Kidney capillary endothelial cell (primary cell): ENCODE measurements around the gene IFI35.
"Not testable (repeated sequence)": the region's sequence is repeated elsewhere in the genome, so short reads cannot be mapped to it uniquely, and the experiment has no call there.

ENCODE experiments used
- DNase-seq: peaks from one replicate; pipeline ENCODE4 v3.0.0-alpha.2; 2018; ENCODE audit warnings: low spot score

IFI35 gene

GRCh38 chr17:43006639-43007551, at the start of gene IFI35:
TSS of gene IFI35 (plus strand) at chr17:43006784. CDS start at chr17:43006948, 164 bp downstream.
- DNase-seq: peak; percentile 82

GRCh38 chr17:42964161-42964932, 42.2 kb upstream of the IFI35 start, which contains the start of gene AARSD1:
TSS of gene AARSD1 (minus strand) at chr17:42964454. CDS start at chr17:42964440, 14 bp downstream.
- peak; percentile 85 for DNase-seq

DNA sequence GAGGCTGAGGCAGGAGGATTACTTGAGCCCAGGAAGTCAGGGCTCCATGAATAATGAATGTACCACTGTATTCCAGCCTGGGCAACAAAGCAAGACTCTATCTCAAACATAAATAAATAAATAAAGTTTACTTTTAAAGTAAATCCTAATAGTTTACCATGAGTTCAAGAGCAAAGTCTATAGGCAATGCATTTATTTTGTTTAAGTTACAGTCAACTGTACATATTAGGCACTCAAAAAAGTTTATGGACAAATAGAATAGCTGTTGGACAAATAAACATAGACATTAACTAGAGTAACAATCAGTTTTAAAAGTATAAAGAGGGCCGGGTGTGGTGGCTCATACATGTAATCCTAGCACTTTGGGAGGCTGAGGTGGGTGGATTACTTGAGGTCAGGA, 38.7 kb upstream of the IFI35 start:
- no peak for DNase-seq

- DNase-seq: no peak
These were observed 37.5 kb upstream of the IFI35 start for GRCh38 chr17:42969001-42969581.

GRCh38 chr17:42971589-42971988, 35.0 kb upstream of the IFI35 start:
- DNase-seq: no peak

DNA sequence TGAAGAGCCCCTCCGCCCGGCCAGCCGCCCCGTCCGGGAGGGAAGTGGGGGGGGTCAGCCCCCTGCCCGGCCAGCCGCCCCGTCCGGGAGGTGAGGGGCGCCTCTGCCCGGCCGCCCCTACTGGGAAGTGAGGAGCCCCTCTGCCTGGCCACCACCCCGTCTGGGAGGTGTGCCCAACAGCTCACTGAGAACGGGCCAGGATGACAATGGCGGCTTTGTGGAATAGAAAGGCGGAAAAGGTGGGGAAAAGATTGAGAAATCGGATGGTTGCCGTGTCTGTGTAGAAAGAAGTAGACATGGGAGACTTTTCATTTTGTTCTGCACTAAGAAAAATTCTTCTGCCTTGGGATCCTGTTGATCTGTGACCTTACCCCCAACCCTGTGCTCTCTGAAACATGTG, 33.3 kb upstream of the IFI35 start:
- not testable (repeated sequence) for DNase-seq

GRCh38 chr17:42975265-42975664, 31.3 kb upstream of the IFI35 start:
- no peak for DNase-seq

DNA sequence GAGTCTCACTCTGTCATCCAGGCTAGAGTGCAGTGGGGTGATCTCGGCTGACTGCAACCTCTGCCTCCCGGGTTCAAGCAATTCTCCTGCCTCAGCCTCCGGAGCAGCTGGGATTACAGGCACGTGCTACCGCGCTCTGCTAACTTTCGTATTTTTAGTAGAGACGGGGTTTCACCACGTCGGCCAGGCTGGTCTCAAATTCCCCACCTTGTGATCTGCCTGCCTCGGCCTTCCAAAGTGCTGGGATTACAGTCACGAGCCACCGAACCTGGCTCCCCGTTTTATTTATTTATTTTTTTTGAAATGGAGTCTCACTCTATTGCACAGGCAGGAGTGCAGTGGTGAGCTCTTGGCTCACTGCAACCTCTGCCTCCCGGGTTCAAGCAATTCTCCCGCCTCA, 30.9 kb upstream of the IFI35 start:
- DNase-seq: not testable (repeated sequence)

GRCh38 chr17:42979511-42980273, 26.9 kb upstream of the IFI35 start, which contains the start of gene PTGES3L:
TSS of gene PTGES3L (minus strand) at chr17:42980080. CDS start at chr17:42980053, 27 bp downstream.
- DNase-seq: no peak

DNA sequence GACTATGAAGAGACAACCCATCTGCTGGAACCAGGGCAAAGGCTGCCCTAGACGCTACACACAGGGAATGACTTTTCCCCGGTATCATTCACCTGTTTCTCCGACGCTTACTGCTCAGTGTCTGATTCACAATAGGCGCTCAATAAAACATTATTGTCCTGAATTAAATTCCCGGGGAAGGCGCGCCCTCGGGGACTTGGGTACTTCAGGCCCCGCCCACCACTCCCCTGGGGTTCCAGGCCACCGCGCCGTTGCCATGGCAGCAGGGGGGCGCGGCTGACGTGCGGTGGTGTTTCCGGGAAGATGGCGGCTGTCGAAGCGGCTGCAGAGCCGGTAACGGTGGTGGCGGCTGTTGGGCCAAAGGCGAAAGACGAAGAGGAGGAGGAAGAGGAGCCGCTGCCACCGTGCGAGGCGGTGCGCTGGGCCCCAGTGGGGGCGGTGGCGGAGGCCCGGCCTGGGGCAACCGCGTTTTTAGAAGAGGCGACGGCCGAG, 26.3 kb upstream of the IFI35 start, which contains the start of gene RUNDC1:
RUNDC1 (plus strand) TSS at position 292 of the 492 bp plus-strand sequence; CDS start at position 304, 12 bp downstream.
- DNase-seq: peak; percentile 72

DNA sequence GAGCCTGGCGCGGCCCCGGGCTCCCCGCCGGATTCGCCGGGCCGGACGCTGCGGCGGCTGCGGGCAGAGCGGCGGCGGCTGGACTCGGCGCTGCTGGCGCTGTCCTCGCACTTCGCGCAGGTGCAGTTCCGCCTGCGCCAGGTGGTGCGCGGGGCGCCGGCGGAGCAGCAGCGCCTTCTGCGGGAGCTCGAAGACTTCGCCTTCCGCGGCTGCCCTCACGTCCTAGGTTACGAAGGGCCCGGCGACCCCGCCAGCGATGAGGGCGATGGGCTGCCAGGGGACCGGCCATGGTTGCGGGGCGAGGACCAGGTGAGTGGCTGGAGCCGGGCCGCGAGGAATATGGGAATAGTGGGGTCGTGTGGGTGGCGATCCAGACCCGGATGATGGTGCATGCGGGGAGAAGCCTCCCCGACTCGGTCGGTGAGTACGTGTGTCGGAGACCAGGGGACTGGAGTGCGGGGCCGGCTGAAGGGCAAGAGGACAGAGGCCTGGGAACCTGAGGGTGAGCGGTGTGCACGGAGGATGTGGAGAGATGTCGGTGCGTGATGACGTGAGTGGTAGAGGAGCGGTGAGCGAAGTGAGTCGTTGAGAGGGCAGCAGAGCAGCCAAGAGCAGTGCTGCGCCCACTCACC, 25.7 kb upstream of the IFI35 start:
- no peak for DNase-seq

DNA sequence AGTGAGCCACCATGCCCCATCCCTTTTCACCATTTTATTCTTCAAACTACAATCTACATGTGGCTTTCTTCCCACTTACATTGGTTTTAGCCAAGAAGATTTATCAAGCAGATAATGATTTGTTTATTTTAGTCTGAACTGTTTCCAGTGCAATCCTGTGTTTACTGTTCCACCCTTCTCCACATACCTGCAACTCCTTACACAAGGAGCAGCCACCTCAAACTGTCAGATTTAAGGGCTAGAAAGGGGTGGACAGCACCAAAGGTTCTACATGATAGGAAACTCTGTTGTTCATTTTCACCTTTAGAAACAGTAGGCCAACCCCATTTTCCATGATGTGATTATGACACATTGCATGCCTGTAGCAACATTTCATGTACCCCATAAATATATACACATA, 24.3 kb upstream of the IFI35 start:
- no peak for DNase-seq

DNA sequence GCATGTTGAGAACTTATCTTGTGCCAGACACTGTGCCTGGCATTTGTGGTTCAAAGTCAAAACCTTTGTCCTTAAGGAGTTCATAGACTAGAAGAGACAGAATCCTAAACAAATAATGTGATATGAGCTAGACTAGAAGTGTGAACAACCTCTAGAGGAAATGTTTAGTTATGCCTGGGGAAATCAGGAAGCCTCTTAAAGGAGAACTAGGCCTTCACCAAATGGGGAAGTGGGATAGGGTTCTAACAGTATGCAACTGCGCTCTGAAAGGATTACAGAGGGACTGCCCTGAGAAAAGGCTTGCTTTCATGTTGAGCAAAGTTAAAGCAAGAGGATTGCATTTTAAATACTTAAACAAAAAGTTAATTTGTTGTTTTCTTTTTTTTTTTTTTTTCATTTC, 21.4 kb upstream of the IFI35 start:
- no peak for DNase-seq

DNA sequence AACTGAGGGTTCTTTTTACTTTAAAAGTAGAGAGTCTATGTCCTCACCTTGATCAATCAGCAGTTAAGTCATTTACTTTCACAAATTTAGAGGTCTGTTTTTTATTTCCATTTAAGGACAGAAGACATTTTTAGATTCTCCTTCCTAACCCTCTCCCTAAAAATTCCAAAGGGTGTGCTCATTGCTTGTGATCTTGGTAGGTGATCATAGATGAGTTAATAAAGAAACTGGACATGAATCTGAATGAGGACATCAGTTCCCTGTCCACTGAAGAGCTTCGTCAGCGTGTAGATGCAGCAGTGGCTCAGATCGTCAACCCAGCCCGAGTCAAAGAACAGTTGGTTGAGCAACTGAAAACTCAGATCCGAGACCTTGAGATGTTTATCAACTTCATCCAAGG, 17.4 kb upstream of the IFI35 start:
- no peak for DNase-seq

- no peak for DNase-seq
These were observed 16.6 kb upstream of the IFI35 start for GRCh38 chr17:42989726-42990652.

GRCh38 chr17:42991471-42991870, 15.1 kb upstream of the IFI35 start:
- no peak for DNase-seq

DNA sequence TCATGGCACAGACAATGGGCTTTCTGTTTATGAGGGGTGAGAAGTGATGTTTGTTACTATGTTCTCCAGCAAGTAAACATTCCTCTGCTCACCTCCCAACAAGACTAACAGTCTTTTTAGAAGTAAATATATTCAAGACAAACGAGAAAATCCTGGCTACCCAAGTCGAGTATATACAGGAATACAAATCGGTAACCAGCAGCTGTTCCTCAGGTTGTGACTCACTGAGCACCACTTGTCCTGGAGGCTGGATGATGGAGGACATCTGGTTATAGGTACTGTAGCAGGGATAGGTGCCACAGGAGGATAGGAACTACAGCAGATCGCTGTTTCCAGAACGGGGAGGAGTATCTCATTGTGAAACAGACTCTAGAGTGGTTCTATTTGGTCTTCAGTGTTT, 13.7 kb upstream of the IFI35 start:
- DNase-seq: no peak

GRCh38 chr17:42993913-42994312, 12.7 kb upstream of the IFI35 start:
- not testable (repeated sequence) for DNase-seq

DNA sequence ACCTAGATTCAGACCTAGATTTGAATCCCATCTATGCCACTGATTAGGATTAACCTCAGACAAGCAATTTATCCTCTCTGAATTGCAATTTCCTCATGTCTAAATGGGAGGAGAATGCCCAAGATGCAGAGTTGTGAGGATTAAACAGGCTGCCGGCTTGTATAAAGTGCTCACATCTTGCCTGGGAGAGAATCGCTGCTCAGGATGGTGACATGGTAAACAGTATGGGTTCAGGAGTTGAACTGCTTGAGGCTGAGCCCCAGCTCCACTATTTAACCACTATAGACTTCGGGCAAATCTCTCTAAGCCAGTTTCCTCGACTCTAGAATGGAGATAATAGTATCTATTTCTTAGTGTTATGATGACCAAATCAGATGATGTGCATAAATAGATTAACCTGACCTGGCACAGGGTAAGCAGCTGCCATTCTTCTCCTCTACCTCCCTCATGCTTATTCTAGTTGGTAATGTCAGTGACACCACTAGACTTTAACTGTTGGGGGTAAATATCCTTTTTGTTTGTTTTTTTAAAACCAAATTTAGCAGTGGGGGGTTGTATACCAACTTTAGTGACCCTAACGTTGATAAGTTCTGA, 9.1 kb upstream of the IFI35 start:
- DNase-seq: no peak
